Testis (tissue), 3 donors: ENCODE results near the gene ANKRD44. TPM values are rescaled to one million over a fixed set of nuclear protein-coding genes. Genes with fewer than 3 reads are reported as not detected.

Source experiments
- DNase-seq: peaks from one replicate; pipeline ENCODE4 v3.0.0-alpha.2; 2019
- H3K27ac ChIP-seq, 2 donors: fragments of 200-600 bp; sonication (generic); one replicate each; pipeline ENCODE4 v1.5.1; 2019
- H3K27me3 ChIP-seq: fragments of 200-600 bp; sonication (generic); one replicate; pipeline ENCODE4 v1.5.1; 2019
- H3K36me3 ChIP-seq: fragments of 200-600 bp; sonication (generic); one replicate; pipeline ENCODE4 v1.5.1; 2017; ENCODE audit warnings: low read depth; ENCODE audit errors: missing control alignments
- H3K4me1 ChIP-seq: fragments of 200-600 bp; sonication (generic); one replicate; pipeline ENCODE4 v1.5.1; 2019
- H3K4me3 ChIP-seq, 2 donors: fragments of 200-600 bp; sonication (generic); one replicate each; pipeline ENCODE4 v1.5.1; 2017 to 2019
- H3K9me3 ChIP-seq: fragments of 200-600 bp; sonication (generic); one replicate; pipeline ENCODE4 v1.5.1; 2017
- CTCF ChIP-seq, 3 experiments: fragments of 450-650 bp in 2 of 3; fragments of 200-600 bp in 1 of 3; sonication (generic) in 1 of 3; IDR thresholded peaks; one replicate each; pipeline ENCODE4 v1.5.1; 2016 to 2019; ENCODE audit warnings: antibody characterized with exemption in 3 of 3, mild to moderate bottlenecking in 2 of 3, moderate library complexity in 1 of 3
- POLR2A ChIP-seq: fragments of 450-650 bp; IDR thresholded peaks from one replicate; pipeline ENCODE4 v1.6.1; 2017; ENCODE audit warnings: antibody characterized with exemption, mild to moderate bottlenecking, moderate library complexity
- WGBS, 2 donors: methylation state at CpG; one replicate each; pipeline ENCODE4 v1.1.5; 2018; 5-methylcytosine and 5-hydroxymethylcytosine counted together
- intact Hi-C: fragments of 100-400 bp; cut with DNase I; formaldehyde crosslinking; loops from one replicate; pipeline ENCODE4 v1.15.1; 2023; ENCODE audit warnings: low total_unique reads
- polyA plus RNA-seq: library from polyadenylated mRNA; stranded (reverse); fragments of 350-450 nt; fragmentation: Illumina TruSeq; extraction: RNeasy Lipid Tissue Mini Kit (QIAGEN cat#74804); gene quantifications from one replicate; pipeline ENCODE4 v1.2.3, GENCODE V29; 2014; ENCODE audit warnings: low read depth, low replicate concordance; ENCODE audit not compliant: insufficient read depth
- total RNA-seq, 2 donors: library from RNA; depleted of rRNA; stranded (reverse); fragments of >200 nt; gene quantifications; one replicate each; pipeline ENCODE4 v1.2.3, GENCODE V29; 2016

ANKRD44 gene
- total and polyA plus RNA-seq, 3 donors from 2014 or later: 11.2 to 14.5 (median 11.5) TPM

GRCh38 chr2:197264332-197264731, 46.2 kb downstream of the ANKRD44 start:
- DNase-seq: no peak
- TF ChIP-seq POLR2A: no peak
- no peak for TF ChIP-seq CTCF (IDR thresholded peaks at IDR 0.05)
- Histone ChIP-seq H3K27ac (no peak overlapping the region), H3K9me3 (no peaks in the 10 kb centered on the region), H3K4me3 (no peak overlapping the region), H3K36me3 (no peaks in the 10 kb centered on the region), H3K4me1 (no peaks in the 10 kb centered on the region), H3K27me3 (no peaks in the 10 kb centered on the region)
- intact Hi-C loops: no loop called here
- WGBS, 2 donors: 77 to 90% methylated on average over 5 of the region's 5 CpGs

GRCh38 chr2:197263077-197263476, 47.5 kb downstream of the ANKRD44 start:
- Histone ChIP-seq H3K27me3 (no peaks in the 10 kb centered on the region), H3K9me3 (no peaks in the 10 kb centered on the region), H3K36me3 (no peaks in the 10 kb centered on the region), H3K4me3 (no peak overlapping the region), H3K27ac (no peak overlapping the region), H3K4me1 (no peaks in the 10 kb centered on the region)
- 92 to 97% methylated on average over 7 to 9 of the region's 9 CpGs for WGBS, 2 donors
- no peak for DNase-seq
- intact Hi-C loops: no loop called here
- no peak for TF ChIP-seq POLR2A

GRCh38 chr2:197261808-197262226, 48.8 kb downstream of the ANKRD44 start:
- Histone ChIP-seq H3K27me3 (no peaks in the 10 kb centered on the region), H3K36me3 (no peaks in the 10 kb centered on the region), H3K27ac (no peak overlapping the region), H3K4me3 (no peak overlapping the region), H3K4me1 (no peaks in the 10 kb centered on the region), H3K9me3 (no peaks in the 10 kb centered on the region)
- intact Hi-C loops: no loop called here
- 52 to 62% methylated on average over 6 of the region's 6 CpGs for WGBS, 2 donors
- no peak for DNase-seq
- TF ChIP-seq POLR2A (no peak), CTCF (IDR thresholded peaks at IDR 0.05) (no peak)

- no peak for DNase-seq
- H3K27ac ChIP-seq: no peak overlapping the region
- H3K36me3 ChIP-seq: no peaks in the 10 kb centered on the region
- intact Hi-C loops: no loop called here
- no peak overlapping the region for H3K4me3 ChIP-seq
- TF ChIP-seq CTCF (IDR thresholded peaks at IDR 0.05) (no peak), POLR2A (no peak)
- H3K27me3 ChIP-seq: no peaks in the 10 kb centered on the region
- H3K4me1 ChIP-seq: no peaks in the 10 kb centered on the region
- H3K9me3 ChIP-seq: no peaks in the 10 kb centered on the region
- 92 to 100% methylated on average over 3 of the region's 3 CpGs for WGBS, 2 donors
Measured at GRCh38 chr2:197259470-197259999, 51.0 kb downstream of the ANKRD44 start.

- intact Hi-C loops: no loop called here
- no peak for DNase-seq
- H3K36me3 ChIP-seq: no peaks in the 10 kb centered on the region
- no peak for TF ChIP-seq CTCF (IDR thresholded peaks at IDR 0.05)
- TF ChIP-seq POLR2A: no peak
- no peak overlapping the region for H3K4me3 ChIP-seq
- WGBS, 2 donors: 85 to 87% methylated on average over 2 of the region's 2 CpGs
- no peaks in the 10 kb centered on the region for H3K27me3 ChIP-seq
- no peaks in the 10 kb centered on the region for H3K9me3 ChIP-seq
- no peak overlapping the region for H3K27ac ChIP-seq
- no peaks in the 10 kb centered on the region for H3K4me1 ChIP-seq
Measured at GRCh38 chr2:197258580-197258979, 52.0 kb downstream of the ANKRD44 start.
